ENCODE data around the gene TEX14.

- TF ChIP-seq POLR2A (IDR thresholded peaks at IDR 0.05; ENCODE audit: low read depth, low read length) (no peak), MEF2B (IDR thresholded peaks at IDR 0.05; ENCODE audit: partially characterized antibody, poor library complexity, severe bottlenecking) (no peak), SRF (IDR thresholded peaks at IDR 0.05; ENCODE audit: low read depth in 2 of 2, low read length in 2 of 2) (no peak), TCF7 (IDR thresholded peaks at IDR 0.05; ENCODE audit: borderline replicate concordance) (no peak), ZNF592 (IDR thresholded peaks at IDR 0.05) (no peak), USF1 (IDR thresholded peaks at IDR 0.05; ENCODE audit: borderline replicate concordance, extremely low read length, insufficient read depth, low read depth, low read length) (no peak), POLR2AphosphoS5 (IDR thresholded peaks at IDR 0.05; ENCODE audit: low read length) (no peak)
- TF ChIP-seq, protein P1, sequence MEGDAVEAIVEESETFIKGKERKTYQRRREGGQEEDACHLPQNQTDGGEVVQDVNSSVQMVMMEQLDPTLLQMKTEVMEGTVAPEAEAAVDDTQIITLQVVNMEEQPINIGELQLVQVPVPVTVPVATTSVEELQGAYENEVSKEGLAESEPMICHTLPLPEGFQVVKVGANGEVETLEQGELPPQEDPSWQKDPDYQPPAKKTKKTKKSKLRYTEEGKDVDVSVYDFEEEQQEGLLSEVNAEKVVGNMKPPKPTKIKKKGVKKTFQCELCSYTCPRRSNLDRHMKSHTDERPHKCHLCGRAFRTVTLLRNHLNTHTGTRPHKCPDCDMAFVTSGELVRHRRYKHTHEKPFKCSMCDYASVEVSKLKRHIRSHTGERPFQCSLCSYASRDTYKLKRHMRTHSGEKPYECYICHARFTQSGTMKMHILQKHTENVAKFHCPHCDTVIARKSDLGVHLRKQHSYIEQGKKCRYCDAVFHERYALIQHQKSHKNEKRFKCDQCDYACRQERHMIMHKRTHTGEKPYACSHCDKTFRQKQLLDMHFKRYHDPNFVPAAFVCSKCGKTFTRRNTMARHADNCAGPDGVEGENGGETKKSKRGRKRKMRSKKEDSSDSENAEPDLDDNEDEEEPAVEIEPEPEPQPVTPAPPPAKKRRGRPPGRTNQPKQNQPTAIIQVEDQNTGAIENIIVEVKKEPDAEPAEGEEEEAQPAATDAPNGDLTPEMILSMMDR (IDR thresholded peaks at IDR 0.05 in 2 of 3, conservative IDR thresholded peaks at IDR 0.05 in 1 of 3; ENCODE audit: control insufficient read depth in 2 of 3, extremely low read depth in 1 of 3, insufficient read depth in 1 of 3, low read depth in 3 of 3, low read length in 3 of 3): no peak
These were observed 156.9 kb downstream of the TEX14 start for GRCh38 chr17:58534901-58535421.

Data from GM12878 (cell line).